HG02623 (cell line): ENCODE results near the gene MARCKSL1.
"Not testable (repeated sequence)": the region's sequence is repeated elsewhere in the genome, so short reads cannot be mapped to it uniquely, and the experiment has no call there.

Experiments used
- ATAC-seq: cut with Tn5 transposase; IDR thresholded peaks from one replicate; pipeline ENCODE4 v1.9.1; 2021; ENCODE audit warnings: moderate library complexity; ENCODE audit not compliant: unreplicated experiment

MARCKSL1 gene

DNA sequence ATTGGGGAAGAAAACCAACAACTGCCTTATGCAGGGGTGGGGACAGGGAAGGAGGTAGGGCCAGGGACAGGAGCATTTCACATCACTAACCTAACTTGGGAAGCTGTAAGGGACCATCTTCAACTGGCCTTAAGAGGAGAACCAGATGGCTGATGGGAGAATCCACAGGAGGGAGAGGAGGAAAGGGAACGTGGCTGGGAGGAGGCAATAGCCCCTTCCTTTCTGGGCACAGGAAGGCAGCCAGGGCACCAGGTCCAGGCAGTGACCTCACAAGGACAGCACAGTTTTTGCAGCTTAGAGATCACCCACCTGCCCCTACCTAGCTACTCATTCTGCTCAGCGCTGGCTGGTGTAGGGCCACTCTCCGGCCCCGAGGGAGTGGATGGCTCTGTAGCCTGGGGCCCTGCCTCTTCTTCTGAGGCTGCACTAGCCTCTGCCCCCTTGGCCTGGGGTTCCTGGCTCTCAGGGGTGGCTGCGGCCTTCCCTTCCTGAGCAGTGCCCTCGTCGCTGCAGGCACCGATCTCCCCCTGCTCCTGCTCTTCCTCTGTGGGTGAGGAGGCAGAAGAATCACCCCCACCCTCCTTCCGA, 1.7 kb downstream of the MARCKSL1 start:
- no peak for ATAC-seq

DNA sequence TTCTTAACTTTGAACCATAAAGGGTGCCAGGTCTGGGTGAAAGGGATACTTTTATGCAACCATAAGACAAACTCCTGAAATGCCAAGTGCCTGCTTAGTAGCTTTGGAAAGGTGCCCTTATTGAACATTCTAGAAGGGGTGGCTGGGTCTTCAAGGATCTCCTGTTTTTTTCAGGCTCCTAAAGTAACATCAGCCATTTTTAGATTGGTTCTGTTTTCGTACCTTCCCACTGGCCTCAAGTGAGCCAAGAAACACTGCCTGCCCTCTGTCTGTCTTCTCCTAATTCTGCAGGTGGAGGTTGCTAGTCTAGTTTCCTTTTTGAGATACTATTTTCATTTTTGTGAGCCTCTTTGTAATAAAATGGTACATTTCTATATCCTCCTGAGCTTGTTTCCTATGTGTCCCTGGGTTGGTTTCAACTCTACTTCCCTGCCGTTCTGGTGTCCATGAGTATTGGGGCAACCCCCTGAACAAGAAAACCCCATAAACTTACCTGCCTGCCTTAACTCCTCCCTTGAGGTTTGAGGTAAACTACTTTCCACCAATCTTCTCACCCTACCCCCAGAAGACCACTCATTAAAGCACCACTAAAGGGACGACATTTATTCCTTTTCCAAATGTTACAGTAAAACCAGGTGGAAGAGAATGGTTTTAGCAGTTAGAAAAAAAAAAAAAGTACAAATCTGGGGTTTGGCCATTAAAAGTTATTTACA, 2.6 kb downstream of the MARCKSL1 start:
- no peak for ATAC-seq

- no peak for ATAC-seq
These were observed 3.5 kb downstream of the MARCKSL1 start for GRCh38 chr1:32332290-32333079.

DNA sequence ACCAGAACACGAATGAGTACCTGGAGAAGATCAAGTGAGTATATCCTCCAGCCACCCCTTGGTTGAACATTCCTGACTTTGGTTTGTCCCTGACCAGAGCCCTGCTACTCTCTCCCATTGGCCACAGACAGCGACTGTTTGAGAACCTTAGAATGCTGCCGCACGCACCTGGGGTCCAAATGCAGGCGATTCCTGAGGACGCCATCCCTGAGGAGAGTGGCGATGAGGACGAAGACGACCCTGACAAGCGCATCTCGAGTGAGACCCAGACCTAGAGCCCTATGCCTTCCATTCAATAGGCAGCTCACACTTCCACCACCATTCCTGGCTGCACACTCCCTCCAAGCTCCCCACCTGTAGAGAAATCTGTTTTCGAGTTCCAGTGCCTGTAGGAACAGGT, 4.5 kb downstream of the MARCKSL1 start:
- no peak for ATAC-seq

DNA sequence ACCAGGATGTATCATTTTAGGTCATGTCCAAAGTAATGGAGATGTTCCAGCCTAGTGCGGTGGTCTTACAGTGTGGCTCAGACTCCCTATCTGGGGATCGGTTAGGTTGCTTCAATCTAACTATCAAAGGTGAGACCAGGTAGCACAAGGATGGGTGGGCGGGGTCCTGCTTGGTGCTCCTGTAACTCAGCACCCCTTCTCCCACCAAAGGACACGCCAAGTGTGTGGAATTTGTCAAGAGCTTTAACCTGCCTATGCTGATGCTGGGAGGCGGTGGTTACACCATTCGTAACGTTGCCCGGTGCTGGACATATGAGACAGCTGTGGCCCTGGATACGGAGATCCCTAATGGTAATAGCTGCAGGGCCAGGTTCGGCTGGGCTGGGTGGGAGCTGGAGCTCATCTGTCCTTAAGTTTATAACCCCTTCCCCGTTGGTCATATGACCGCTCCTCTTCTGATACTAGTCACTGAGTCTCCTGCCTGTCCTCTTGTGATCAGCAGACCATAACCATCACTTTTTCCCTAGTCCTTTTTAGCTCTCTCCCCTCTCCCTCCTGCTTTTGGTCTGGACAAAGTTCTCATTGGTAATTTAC, 5.4 kb downstream of the MARCKSL1 start:
- ATAC-seq = no peak

GRCh38 chr1:32329931-32330466, 6.0 kb downstream of the MARCKSL1 start:
- ATAC-seq = no peak

- ATAC-seq = no peak
These were observed 8.8 kb downstream of the MARCKSL1 start for GRCh38 chr1:32327204-32327603.

DNA sequence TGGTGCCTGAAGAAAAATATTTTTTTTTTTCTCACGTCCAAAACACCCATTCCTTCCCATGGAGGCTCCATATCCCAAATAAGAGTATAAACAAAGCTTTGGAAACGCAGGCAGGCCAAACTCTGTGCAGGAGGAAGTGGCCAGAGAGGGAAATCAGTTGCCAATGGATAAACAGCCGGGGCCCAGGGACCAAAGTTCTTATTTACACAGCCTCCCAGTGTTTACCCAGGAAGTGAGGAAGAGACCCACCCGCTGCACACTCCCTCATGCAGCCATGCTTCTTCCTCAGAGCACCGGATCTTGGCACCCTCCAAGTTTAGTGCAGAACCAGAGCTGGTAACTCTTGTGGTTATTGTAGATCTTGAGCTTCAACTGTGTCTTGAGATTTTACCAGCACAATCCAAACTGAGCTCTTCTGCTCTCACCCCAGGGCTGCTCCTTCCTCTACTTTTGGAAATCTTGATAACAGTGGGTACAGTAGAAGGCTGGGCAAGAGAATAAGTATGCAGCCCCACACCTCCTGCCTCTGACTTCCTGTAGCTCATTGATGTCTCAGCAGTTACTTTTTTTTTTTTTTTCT, 14.2 kb downstream of the MARCKSL1 start:
- ATAC-seq = no peak

DNA sequence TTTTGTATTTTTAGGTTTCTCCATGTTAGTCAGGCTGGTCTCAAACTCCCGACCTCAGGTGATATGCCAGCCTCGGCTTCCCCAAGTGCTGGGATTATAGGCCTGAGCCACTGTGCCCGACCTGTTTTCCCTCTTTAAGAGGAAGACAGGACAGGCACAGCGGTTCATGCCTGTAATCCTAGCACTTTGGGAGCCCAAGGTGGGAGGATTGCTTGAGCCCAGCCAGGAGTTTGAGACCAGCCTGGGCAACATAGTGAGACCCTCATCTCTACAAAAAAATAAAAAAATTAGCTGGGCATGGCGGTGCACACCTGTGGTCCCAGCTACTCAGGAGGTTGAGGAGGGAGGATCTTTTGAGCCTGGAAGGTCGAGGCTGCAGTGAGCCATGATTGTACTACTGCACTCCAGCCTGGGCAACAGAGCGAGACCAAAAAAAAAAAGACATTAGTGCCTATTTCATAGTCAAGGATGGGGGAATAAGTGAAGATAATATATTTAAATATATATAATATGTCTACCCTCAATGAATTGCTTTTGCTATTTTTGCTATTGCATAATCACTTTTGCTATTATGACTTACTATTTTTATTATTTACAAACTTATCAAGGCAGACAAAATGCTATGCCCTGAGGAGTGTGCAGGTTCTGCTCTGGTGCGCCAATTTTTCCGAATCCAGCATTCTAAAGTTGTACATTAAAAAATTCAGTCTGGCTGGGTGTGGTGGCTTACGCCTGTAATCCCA, 17.7 kb downstream of the MARCKSL1 start:
- no peak for ATAC-seq

DNA sequence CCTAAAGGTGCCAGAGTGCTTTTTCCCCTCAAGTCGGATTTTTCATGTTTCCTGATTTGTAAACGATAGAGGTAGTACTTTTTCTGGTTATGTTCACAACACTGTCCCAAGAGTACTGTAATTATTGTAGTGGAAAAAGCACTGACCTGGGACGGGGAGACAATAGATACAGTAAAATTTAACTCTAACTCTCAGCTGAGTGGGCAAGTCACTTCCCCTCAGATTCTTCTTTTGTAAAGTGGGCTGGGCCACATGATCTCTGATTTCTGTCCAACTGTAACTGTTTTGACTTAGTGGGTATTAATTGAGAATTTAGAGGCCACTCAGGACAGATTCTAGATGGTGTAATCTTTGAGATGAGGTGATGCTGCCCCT, 19.1 kb downstream of the MARCKSL1 start:
- no peak for ATAC-seq

- no peak for ATAC-seq
These were observed 24.2 kb downstream of the MARCKSL1 start for GRCh38 chr1:32311709-32312393.

- no peak for ATAC-seq
These were observed 26.1 kb downstream of the MARCKSL1 start for GRCh38 chr1:32309960-32310359.

GRCh38 chr1:32307324-32307723, 28.7 kb downstream of the MARCKSL1 start:
- ATAC-seq = no peak

- ATAC-seq = no peak
These were observed 30.7 kb downstream of the MARCKSL1 start for GRCh38 chr1:32305310-32305709.

DNA sequence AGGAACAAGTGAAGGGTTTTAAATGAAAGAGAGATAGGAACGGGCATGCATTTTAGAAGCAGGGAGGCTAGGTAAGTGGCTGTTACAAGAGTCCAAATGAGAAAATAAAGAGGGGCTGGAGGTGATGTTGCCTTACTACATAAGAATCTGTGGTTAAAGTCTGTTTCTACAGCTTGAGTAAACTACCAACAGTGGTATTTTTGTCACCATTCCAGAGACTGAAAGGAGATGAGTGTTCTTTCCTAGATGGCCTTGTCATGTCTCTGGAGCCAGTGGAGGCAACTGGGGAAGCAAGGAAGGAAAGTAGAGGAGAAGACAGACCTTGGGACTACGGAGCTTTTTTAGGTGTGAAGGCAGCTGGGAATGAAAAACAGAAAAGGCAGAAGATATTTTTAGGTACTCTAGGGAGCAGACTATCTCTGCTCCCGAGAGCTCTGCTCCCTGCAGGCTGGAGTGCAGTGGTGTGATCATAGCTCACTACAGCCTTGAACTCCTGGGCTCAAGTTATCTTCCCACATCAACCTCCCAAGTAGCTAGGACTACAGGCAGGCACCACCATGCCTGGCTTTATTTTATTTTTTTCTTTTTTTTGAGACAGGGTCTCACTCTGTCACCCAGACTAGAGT, 31.9 kb downstream of the MARCKSL1 start:
- ATAC-seq = no peak

- ATAC-seq = no peak
These were observed 32.7 kb downstream of the MARCKSL1 start for GRCh38 chr1:32303358-32303757.

DNA sequence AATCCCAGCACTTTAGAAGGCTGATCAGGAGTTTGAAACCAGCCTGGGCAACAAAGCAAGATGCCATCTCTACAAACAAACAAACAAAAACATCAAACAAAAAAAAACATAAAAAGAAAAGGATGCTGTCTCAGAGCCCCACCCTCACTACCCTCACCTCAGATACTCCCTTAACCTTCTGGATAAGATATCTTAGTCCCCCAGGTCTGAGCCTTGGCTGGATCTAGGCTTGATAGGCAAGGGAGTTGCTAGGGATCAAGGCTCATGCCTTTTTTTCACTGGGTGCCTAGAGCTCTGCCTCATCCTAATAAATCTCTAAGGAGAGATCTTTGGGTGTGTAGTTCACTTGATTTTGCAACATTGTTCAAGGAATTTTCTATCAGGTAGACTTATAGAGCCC, 36.7 kb downstream of the MARCKSL1 start:
- no peak for ATAC-seq

DNA sequence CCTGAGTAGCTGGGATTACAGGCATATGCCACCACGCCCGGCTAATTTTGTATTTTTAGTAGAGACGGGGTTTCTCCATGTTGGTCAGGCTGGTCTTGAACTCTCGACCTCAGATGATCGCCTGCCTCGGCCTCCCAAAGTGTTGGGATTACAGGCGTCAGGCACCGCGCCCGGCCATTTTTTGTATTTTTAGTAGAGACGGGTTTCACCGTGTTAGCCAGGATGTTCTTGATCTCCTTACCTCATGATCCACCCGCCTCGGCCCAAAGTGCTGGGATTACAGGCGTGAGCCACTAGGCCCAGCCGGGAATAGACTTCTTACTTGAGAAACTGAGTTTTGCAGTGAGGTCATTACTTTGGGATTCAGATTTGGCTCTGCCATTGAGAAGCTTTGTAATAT, 37.8 kb downstream of the MARCKSL1 start:
- not testable (repeated sequence) for ATAC-seq
